ENCODE results near the gene TYSND1.
A peak's percentile ranks its signal among the peaks of the same experiment; 100 is the strongest.

Gene TYSND1

DNA sequence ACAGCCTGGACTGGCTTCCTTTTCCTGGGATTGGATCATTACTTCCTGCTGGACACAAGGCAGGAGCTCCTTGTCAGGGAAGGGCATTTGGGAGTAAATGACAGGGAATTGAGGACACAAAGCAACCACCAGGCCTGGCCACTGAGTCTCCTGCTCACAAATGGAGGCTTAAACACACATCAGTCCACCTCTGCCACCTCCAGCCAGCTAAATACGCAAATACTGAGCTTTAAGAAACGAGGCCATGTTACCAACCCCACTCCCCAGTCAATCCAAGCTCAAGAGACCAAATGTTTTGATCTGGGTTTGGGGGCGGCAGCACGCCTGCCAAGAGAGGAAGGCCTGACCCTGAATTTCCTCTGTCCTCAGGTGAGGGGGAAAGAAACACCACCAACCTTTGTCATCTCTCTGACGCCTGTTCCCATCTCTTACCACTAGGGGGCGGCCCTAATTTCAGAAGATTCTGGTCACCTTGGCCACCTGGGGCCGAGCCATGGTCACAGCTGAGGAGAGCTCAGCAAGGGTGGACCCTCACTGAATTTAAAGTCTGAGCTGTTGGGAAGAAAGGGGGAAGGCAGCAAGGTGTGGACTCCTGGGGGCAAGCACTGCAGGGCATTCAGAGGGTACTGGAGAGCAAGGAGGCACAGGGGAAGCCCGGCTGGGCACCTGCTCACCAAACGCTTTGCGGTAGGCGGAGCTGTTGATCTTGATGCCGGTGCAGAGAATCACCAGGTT lies 30.4 kb downstream of the TYSND1 start:
- Histone ChIP-seq H3K27ac (replicated peaks) (no peak overlapping the region), H3K4me3 (replicated peaks; ENCODE audit: insufficient read depth, low read length) (no peak overlapping the region), H3K27me3 (ENCODE audit: insufficient read depth, poor library complexity, severe bottlenecking) (no peaks in the 10 kb centered on the region)
- TF ChIP-seq, protein P1, sequence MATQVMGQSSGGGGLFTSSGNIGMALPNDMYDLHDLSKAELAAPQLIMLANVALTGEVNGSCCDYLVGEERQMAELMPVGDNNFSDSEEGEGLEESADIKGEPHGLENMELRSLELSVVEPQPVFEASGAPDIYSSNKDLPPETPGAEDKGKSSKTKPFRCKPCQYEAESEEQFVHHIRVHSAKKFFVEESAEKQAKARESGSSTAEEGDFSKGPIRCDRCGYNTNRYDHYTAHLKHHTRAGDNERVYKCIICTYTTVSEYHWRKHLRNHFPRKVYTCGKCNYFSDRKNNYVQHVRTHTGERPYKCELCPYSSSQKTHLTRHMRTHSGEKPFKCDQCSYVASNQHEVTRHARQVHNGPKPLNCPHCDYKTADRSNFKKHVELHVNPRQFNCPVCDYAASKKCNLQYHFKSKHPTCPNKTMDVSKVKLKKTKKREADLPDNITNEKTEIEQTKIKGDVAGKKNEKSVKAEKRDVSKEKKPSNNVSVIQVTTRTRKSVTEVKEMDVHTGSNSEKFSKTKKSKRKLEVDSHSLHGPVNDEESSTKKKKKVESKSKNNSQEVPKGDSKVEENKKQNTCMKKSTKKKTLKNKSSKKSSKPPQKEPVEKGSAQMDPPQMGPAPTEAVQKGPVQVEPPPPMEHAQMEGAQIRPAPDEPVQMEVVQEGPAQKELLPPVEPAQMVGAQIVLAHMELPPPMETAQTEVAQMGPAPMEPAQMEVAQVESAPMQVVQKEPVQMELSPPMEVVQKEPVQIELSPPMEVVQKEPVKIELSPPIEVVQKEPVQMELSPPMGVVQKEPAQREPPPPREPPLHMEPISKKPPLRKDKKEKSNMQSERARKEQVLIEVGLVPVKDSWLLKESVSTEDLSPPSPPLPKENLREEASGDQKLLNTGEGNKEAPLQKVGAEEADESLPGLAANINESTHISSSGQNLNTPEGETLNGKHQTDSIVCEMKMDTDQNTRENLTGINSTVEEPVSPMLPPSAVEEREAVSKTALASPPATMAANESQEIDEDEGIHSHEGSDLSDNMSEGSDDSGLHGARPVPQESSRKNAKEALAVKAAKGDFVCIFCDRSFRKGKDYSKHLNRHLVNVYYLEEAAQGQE (IDR thresholded peaks at IDR 0.05; ENCODE audit: insufficient replicate concordance, low read depth): no peak
- no peak for TF ChIP-seq GABPA (IDR thresholded peaks at IDR 0.05; ENCODE audit: low read depth)
- TF ChIP-seq, protein P2, sequence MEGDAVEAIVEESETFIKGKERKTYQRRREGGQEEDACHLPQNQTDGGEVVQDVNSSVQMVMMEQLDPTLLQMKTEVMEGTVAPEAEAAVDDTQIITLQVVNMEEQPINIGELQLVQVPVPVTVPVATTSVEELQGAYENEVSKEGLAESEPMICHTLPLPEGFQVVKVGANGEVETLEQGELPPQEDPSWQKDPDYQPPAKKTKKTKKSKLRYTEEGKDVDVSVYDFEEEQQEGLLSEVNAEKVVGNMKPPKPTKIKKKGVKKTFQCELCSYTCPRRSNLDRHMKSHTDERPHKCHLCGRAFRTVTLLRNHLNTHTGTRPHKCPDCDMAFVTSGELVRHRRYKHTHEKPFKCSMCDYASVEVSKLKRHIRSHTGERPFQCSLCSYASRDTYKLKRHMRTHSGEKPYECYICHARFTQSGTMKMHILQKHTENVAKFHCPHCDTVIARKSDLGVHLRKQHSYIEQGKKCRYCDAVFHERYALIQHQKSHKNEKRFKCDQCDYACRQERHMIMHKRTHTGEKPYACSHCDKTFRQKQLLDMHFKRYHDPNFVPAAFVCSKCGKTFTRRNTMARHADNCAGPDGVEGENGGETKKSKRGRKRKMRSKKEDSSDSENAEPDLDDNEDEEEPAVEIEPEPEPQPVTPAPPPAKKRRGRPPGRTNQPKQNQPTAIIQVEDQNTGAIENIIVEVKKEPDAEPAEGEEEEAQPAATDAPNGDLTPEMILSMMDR (IDR thresholded peaks at IDR 0.05; ENCODE audit: insufficient read depth, low read length): peak; percentile 62
- DNase-seq (ENCODE audit: low read depth in 1 of 2, low spot score in 1 of 2): peak in 1 of 2 experiments; percentile 38

DNA sequence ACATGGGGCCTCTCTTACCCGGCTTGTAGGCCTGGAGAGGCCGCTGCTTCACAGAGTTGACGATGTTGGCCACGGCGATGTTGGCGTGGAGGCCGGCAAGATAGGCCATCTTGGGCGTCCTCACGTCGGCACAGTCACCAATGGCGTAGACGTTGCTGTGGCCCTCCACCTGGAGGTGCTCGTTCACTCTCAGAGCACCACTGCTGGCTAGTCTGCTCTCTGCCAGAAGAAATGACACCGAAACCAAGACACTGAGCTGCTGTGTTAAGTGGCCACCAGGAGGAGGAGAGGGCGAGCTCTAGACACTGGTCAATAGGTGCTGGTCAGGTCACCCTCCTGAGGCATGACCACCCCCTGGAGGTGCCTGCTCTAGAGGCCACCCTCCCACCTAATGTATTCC lies 31.6 kb downstream of the TYSND1 start:
- TF ChIP-seq POLR2AphosphoS5 (IDR thresholded peaks at IDR 0.05; ENCODE audit: low read depth) (no peak), GABPA (IDR thresholded peaks at IDR 0.05; ENCODE audit: low read depth) (no peak), SPI1 (IDR thresholded peaks at IDR 0.05; ENCODE audit: borderline replicate concordance, low read depth) (no peak)
- TF ChIP-seq, protein P2 (IDR thresholded peaks at IDR 0.05; ENCODE audit: insufficient read depth, low read length): no peak
- TF ChIP-seq, protein P1 (IDR thresholded peaks at IDR 0.05; ENCODE audit: insufficient replicate concordance, low read depth): no peak
- no peak overlapping the region for H3K4me3 ChIP-seq (replicated peaks; ENCODE audit: insufficient read depth, low read length)
- no peaks in the 10 kb centered on the region for H3K27me3 ChIP-seq (ENCODE audit: insufficient read depth, poor library complexity, severe bottlenecking)
- H3K27ac ChIP-seq (replicated peaks): no peak overlapping the region
- no peak for DNase-seq (ENCODE audit: low read depth in 1 of 2, low spot score in 1 of 2)

DNA sequence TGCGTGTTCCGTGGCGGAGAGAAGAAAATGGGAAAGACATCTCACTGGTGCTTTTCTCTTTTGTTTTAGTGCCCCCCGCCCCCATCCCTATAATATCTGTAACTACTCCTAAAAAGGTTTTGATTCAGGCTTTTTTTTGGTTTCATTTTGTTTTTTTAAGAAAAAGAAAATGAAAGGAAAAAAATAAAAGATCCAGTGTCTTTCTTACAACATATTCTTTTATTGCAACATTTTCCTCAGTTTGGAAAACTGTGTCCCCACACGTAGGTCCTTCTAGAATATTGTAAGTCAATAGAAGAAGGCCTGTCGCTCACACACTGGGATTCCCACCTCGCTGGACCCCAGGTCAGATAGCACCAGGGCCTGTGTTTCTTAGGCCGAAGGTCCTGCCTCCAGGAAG lies 34.4 kb downstream of the TYSND1 start:
- TF ChIP-seq POLR2AphosphoS5 (IDR thresholded peaks at IDR 0.05; ENCODE audit: low read depth) (no peak), GABPA (IDR thresholded peaks at IDR 0.05; ENCODE audit: low read depth) (no peak), SPI1 (IDR thresholded peaks at IDR 0.05; ENCODE audit: borderline replicate concordance, low read depth) (no peak)
- TF ChIP-seq, protein P1 (IDR thresholded peaks at IDR 0.05; ENCODE audit: insufficient replicate concordance, low read depth): no peak
- TF ChIP-seq, protein P2 (IDR thresholded peaks at IDR 0.05; ENCODE audit: insufficient read depth, low read length): no peak
- no peak overlapping the region for H3K27ac ChIP-seq (replicated peaks)
- no peak overlapping the region for H3K4me3 ChIP-seq (replicated peaks; ENCODE audit: insufficient read depth, low read length)
- no peak for DNase-seq (ENCODE audit: low read depth in 1 of 2, low spot score in 1 of 2)
- no peaks in the 10 kb centered on the region for H3K27me3 ChIP-seq (ENCODE audit: insufficient read depth, poor library complexity, severe bottlenecking)
